OCI-M1 (cell line): ENCODE measurements around the gene AMY2B.
"Not testable (repeated sequence)": the region's sequence is repeated elsewhere in the genome, so short reads cannot be mapped to it uniquely, and the experiment has no call there.

Experiments
- DNase-seq: peaks from one replicate; lab custom pipeline; 2025; lab: John Stamatoyannopoulos, UW

AMY2B gene

GRCh38 chr1:103627436-103627835, 56.0 kb downstream of the AMY2B start:
- not testable (repeated sequence) for DNase-seq
